ENCODE data around the gene RAPGEF5.

The RAPGEF5 gene

GRCh38 chr7:22346383-22347107 lies 10.4 kb downstream of the RAPGEF5 start:
- no peak for DNase-seq (ENCODE audit: low spot score)

DNA sequence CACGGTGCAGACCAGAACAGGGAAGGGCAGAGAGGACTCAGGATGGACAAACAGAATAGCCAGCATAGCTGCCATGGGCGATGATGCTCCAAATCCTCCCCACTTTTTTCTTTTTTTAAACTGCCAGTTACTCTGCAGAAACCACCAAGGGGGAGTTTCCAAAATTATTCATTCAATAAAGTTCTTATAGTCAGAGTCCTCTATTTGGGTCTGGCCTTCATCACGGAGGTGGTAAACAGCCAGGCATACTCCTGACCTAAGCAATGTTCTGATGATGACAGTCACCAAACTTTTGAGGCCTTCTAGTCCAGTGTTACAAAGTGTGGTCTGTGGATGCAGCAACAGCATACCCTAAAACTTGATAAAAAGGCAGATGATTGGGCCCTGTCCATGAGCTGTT lies 12.3 kb downstream of the RAPGEF5 start:
- DNase-seq (ENCODE audit: low spot score) = no peak

GRCh38 chr7:22343612-22344011 lies 13.3 kb downstream of the RAPGEF5 start:
- no peak for DNase-seq (ENCODE audit: low spot score)

- no peak for DNase-seq (ENCODE audit: low spot score)
These were observed 13.9 kb downstream of the RAPGEF5 start for GRCh38 chr7:22343071-22343470.

GRCh38 chr7:22339725-22340390 lies 17.1 kb downstream of the RAPGEF5 start:
- no peak for DNase-seq (ENCODE audit: low spot score)

DNA sequence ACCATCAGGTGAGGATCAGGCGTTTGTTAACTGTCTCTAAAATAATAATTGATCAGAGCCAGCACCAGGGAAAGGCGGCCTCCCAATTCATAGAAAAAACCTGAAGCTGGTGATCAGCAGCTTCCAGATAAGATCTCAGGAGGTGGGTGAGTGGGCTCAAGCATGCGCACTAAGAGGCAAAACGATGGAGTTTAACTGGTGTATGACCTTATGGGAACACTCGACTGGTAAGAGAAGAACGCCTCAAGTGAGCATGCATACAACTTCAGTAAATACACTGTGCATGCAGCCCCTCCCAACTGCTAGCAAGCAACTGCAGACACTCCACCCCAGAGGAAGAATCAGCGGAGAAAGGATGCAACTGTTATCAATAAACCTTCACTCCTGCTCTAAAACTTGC lies 18.1 kb downstream of the RAPGEF5 start:
- no peak for DNase-seq (ENCODE audit: low spot score)

GRCh38 chr7:22338411-22338810 lies 18.5 kb downstream of the RAPGEF5 start:
- DNase-seq (ENCODE audit: low spot score) = no peak

GRCh38 chr7:22333680-22334141 lies 23.2 kb downstream of the RAPGEF5 start:
- no peak for DNase-seq (ENCODE audit: low spot score)

DNA sequence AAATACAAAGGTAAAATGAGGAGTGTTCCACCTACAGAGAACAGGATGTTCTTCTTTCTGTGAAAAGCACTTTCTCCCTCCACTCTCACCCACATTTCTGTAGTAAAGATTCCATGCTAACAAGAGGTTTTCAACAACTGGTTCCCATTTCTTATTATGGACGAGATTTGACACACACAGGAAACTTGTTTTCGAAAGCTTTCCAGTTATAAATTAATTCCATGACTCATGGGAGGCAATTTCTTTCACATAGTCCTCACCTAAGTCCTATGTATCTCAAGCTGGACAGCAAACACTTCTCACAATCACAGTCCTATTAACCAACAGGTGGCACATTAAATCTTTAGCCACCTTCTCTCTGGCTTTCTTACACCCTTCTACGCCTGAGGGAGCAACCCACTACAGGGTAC lies 24.5 kb downstream of the RAPGEF5 start:
- DNase-seq (ENCODE audit: low spot score) = no peak

DNA sequence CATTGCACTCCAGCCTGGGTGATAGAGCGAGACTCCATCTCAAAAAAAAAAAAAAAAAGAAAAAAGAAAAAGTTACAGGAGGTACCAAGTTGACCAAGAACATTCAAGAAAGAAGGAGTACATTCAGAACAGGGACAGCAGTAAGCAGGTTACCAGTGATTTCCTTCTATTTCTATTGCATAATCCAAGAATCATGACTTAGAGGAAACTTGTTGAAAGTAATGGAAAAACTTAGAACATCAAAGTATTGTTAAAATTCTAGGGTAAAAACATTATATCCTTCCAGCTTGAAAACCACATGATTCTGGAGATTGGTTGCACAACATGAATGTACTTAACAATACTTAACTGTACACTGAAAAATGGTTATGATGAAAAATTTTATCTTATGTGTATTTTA lies 25.2 kb downstream of the RAPGEF5 start:
- DNase-seq (ENCODE audit: low spot score) = no peak

GRCh38 chr7:22330903-22331302 lies 26.1 kb downstream of the RAPGEF5 start:
- DNase-seq (ENCODE audit: low spot score) = no peak

- no peak for DNase-seq (ENCODE audit: low spot score)
These were observed 27.0 kb downstream of the RAPGEF5 start for GRCh38 chr7:22329816-22330524.

DNA sequence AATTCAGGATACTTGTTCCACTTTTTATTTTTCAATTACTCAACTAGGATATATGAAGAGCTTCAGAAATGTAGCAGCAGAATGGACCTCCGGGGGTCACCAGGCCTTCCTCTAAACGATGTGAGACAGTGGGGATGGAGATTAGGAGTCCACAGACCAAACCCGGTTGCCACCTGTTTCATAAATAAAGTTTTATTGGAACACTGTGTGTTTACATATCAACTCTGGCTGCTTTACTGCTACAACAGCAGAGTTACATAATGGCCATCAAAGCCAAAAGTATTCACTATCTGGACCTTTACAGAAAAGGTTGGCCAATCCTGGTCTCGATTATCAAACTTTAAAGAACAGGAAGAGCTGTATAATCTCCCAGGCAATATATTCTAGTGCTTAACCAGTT lies 30.8 kb downstream of the RAPGEF5 start:
- no peak for DNase-seq (ENCODE audit: low spot score)

DNA sequence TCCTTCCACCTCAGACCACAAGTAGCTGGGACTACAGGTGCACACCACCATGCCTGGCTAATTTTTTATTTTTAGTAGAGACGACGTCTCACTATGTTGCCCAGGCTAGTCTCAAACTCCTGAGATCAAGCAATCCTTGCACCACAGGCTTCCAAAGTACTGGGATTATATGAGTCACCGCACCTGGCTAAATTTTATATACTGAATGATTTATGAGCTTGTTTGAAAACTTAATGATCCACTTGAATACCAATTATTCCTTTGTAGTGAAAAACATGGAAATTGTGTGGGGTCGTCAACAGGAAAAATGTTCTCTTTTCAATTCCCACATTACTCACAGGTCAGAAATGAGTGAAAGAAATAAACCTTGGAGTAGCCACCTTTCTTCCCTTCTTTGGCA lies 31.3 kb downstream of the RAPGEF5 start:
- no peak for DNase-seq (ENCODE audit: low spot score)

DNA sequence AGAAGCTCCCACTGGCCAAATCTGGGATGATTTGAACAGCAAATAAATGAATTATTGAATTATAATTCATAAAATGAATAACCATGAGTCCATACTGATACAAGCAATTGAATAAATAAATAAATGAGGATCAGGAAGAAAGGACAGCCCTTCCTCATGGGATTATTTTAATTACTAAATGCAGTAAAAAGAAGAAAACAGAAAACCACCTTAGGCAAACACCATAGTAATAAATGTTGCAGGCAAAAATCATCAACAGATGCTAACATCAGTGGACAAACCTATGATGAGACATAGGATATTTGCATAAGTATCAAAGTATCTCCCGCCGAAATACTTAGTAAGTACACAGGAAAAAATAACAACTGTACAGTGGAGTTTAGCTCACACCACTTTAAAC lies 33.2 kb downstream of the RAPGEF5 start:
- no peak for DNase-seq (ENCODE audit: low spot score)

DNA sequence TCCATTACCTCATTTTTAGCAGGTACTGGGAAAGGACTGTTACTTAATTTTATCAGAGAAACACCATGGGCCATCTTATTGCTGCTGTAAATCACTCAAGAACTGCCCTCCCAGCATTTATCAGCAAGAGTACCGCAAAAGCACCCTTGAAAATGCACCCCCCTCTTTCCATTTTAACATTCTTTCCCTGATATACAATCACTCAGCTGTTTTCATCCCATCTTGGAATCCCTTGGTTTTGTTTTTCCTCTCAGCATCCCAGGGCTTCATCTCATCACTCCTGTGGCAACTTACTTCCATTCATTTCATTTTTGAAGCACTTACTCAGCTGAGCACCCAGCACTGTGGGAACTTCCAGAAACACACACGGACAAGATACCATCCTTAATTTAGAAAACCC lies 36.5 kb downstream of the RAPGEF5 start:
- no peak for DNase-seq (ENCODE audit: low spot score)

- no peak for DNase-seq (ENCODE audit: low spot score)
These were observed 37.2 kb downstream of the RAPGEF5 start for GRCh38 chr7:22319424-22320403.

DNA sequence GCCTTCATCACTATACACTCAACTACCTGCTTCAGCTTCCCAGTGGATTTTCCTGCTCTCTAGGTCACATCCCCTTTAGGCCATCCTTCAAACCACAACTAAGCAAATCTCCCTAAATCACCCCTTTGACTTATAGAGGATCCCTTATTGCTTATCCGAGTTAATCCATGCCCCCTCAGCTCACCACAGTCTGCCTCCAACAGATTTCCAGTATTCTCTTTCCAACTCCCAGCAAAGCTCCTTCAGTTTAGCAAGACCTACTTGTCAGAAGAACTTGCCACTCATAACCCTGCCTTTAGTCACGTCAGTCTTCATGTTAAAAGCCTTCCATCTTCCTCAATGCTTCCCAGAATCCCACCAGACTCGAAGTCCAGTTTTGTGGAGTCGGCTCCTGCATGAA lies 38.6 kb downstream of the RAPGEF5 start:
- DNase-seq (ENCODE audit: low spot score) = no peak

- no peak for DNase-seq (ENCODE audit: low spot score)
These were observed 39.3 kb downstream of the RAPGEF5 start for GRCh38 chr7:22317632-22318031.

GRCh38 chr7:22316914-22317313 lies 40.0 kb downstream of the RAPGEF5 start:
- DNase-seq (ENCODE audit: low spot score) = no peak

GRCh38 chr7:22307816-22308215 lies 49.1 kb downstream of the RAPGEF5 start:
- no peak for DNase-seq (ENCODE audit: low spot score)

DNA sequence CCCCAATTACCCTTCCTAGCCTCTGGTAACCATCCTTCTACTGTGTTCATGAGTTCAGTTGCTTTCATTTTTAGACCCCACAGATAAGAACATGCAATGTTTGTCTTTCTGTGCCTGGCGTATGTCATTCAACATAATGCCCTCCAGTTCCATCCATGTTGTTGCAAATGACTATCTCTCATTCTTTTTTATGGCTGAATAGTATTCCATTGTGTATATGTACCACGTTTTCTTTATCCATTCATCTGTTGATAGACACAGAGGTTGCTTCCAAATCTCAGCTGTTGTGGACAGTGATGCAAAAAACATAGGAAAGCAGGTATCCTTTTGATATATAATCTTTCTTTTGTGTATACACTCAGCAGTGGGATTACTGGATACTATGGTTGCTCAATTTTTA lies 51.2 kb downstream of the RAPGEF5 start:
- no peak for DNase-seq (ENCODE audit: low spot score)
